Umbilical cord (tissue), 2 donors: ENCODE results near the gene PFDN1. TPM values are rescaled to one million over a fixed set of nuclear protein-coding genes. Genes with fewer than 3 reads are reported as not detected.
"Not testable (repeated sequence)": the region's sequence is repeated elsewhere in the genome, so short reads cannot be mapped to it uniquely, and the experiment has no call there.

Source experiments
- DNase-seq: peaks from one replicate; pipeline ENCODE4 v3.0.0-alpha.2; 2015; ENCODE audit warnings: low spot score
- total RNA-seq: library from RNA; depleted of rRNA; stranded (reverse); fragments of >200 nt; gene quantifications from one replicate; pipeline ENCODE4 v1.2.3, GENCODE V29; 2014; ENCODE audit warnings: low replicate concordance; ENCODE audit not compliant: insufficient read depth

Gene PFDN1
- total RNA-seq, 1 donor from 2014 or later, result 62.8 TPM

DNA sequence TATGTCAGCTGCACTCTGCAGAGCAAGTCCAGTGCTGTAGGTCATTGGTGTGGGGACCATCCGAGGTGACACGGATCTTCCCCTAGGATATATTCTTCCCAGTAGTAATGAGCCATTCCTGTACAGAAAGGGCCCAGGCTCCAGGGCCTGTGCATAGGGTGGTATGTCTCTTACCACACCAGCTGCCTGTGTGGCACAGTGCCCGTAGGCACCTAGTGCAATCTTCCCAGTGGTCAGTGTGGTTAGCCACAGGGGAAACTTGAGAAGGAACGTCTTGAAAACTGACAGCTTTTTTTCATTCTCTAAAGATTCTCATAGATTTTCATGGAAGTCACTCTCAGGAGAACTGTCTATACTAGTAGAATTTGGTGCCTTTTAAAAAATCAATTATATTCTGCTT lies 88.1 kb downstream of the PFDN1 start:
- DNase-seq, result no peak

DNA sequence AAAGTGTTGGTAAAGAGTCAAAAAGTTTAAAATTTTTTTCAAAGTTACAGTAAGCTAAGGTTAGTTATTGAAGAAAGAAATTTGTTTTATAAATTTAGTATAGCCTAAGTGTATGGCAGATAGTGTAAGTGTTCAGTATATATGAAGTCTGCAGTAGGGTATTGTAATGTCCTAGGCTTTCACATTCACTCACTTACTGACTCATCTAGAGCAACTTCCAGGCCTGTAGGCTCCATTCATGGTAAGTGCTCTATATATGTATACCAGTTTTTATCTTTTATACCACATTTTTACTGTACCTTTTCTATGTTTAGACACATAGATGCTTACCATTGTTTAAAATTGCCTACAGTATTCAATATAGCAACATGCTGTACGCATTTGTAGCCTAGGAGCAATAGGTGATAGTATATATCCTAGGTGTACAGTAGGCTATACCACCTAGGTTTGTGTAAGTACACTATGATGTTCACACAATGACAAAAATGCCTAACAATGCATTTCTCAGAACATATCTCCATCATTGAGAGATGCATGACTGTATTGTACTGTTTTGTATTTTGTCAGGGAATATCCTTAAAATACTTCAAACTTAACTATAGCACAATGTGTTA lies 89.4 kb downstream of the PFDN1 start:
- DNase-seq, result no peak

- no peak for DNase-seq
Observed at GRCh38 chr5:140208065-140208464, 94.8 kb downstream of the PFDN1 start.

DNA sequence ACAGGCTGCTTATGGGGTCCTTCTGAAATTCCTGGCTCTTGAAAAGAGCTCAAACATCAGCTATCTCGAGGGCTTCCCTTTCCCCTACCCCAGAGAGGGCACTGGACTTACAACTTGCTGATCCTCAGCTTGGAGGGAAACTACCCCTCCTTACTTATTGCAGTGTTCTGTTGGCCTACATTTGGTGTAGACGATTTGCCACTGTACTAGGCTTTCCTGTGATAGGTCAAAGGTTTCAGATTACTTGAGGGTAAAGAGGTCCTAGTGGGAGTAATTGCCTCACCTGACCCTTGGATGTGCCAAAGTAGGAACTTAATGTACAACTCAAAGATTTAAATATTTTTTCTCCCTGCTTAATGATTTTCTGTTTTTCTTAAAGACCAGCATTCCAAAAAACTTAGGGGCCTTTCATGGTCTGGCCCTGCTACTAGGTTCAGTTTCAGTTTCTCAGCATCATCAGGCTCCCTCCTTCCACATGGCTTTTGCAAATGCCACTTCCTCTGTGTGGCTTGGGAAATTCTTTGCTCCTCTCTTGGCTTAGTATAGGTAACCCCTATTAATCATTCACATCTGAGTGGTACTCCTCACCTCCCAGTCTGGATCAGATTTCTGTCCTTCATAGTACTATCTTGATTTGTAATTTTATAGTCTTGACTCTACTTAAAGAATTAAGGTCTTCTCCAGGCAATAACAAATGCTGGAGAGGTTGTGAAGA lies 95.5 kb downstream of the PFDN1 start:
- no peak for DNase-seq

GRCh38 chr5:140205952-140206351 lies 96.9 kb downstream of the PFDN1 start:
- no peak for DNase-seq

DNA sequence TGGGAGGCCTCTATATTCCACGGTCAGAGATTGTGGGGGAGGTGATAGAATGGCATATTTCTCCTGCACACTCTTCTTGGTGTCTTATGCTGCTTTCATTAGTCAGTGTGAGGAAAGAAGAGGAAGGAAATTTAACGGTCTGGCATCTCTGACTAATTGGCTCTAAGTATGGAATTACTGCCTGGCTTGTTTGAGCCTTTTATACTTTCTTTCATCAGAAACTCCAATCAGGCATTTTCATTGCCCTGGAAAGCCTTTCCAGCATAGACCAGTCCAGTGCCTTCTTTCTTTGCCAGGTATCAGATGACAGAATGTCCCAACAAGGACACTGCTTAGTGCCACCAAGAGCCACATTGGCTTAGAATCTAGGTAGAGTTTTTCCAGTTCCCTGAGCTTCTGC lies 97.7 kb downstream of the PFDN1 start:
- DNase-seq, result no peak

DNA sequence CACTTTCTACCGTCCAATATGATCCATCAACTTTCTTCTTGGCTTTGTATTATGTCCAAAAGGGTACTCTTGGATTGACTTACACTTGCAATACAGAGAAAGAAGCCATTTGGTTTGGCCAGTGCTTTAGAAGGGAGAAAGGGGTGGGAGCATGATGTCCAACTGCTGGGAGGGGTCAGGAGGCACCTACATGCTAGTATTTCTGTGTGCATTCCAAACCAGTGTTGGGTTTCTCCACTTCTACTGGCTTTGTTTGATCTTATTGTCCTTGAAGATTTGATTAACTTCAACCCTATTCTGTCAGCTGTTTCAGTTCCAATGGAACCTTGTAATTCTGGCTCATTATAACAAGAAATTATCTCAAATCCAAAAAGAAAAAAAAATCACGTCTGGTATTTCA lies 100.3 kb downstream of the PFDN1 start:
- DNase-seq, result no peak

- no peak for DNase-seq
Observed at GRCh38 chr5:140202078-140202477, 100.8 kb downstream of the PFDN1 start.

DNA sequence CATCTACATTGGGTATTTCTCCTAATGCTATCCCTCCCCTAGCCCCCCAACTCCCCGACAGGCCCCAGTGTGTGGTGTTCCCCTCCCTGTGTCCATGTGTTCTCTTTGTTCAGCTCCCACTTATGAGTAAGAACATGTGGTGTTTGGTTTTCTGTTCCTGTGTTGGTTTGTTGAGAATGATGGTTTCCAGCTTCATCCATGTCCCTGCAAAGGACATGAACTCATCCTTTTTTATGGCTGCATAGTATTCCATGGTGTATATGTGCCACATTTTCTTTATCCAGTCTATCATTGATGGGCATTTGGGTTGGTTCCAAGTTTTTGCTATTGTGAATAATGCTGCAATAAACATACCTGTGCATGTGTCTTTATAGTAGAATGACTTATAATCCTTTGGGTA lies 104.0 kb downstream of the PFDN1 start:
- not testable (repeated sequence) for DNase-seq

GRCh38 chr5:140197023-140197422 lies 105.9 kb downstream of the PFDN1 start:
- no peak for DNase-seq

DNA sequence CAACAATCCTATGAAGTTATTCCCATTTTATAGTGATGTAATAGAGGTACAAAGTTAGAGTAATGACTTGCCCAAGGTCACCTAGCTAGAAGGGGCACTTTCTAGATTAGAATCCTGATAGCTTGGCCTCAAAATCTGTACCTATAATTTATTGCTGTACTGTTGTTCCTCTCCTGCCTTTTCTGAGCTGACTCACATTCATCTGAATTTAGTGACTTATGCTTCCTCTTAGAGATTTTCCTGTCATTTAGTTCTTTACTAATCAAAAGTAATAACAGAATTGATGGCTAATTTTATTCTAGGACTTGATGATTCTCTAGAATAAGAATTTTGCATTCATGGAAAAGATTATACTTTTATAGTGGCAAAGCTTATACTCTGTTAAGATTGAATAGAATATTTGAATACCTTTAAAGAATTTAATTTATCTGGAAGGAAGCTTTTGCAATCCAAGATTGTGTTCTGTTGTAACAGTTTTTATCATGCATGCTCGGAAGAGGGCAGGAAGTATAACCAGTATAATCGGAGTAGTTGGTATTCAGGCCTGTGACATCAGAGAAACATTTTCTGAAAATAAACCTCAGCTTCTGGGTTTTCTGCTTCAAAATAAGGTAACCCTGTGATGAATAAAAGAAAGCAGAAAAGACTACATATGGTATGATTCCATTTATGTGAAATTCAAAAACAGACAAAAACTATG lies 106.6 kb downstream of the PFDN1 start:
- no peak for DNase-seq

Other genes with a start within 250 kb of the PFDN1 start
- 24.1 TPM for gene PURA, start 189.0 kb downstream of the PFDN1 start, total RNA-seq
- 26.7 TPM for gene IGIP, start 177.2 kb downstream of the PFDN1 start, total RNA-seq
- 6.3 TPM for gene CYSTM1, start 127.9 kb downstream of the PFDN1 start, total RNA-seq
- gene HBEGF, start 43.5 kb upstream of the PFDN1 start, total RNA-seq, result 30.8 TPM
- gene SLC4A9, start 57.1 kb upstream of the PFDN1 start, total RNA-seq, result not detected
- gene ANKHD1, start 98.7 kb upstream of the PFDN1 start, total RNA-seq, result 104 TPM
- gene EIF4EBP3, start 244.6 kb upstream of the PFDN1 start, total RNA-seq, result not detected